Cardiac muscle cell (in vitro differentiated cells and primary cell): ENCODE results near the gene APEH. TPM values are rescaled to one million over a fixed set of nuclear protein-coding genes. Genes with fewer than 3 reads are reported as not detected.
"Not testable (repeated sequence)": the region's sequence is repeated elsewhere in the genome, so short reads cannot be mapped to it uniquely, and the experiment has no call there.

Experiments used
- DNase-seq, 2 donors: peaks; one replicate each; pipeline versions ENCODE4 v3.0.0 to v3.0.0-alpha.2; 2010 to 2017; ENCODE audit warnings: low read depth in 1 of 2, low spot score in 1 of 2
- H3K27ac ChIP-seq: fragments of 200-600 bp; sonication (generic); 2 replicates; pipeline ENCODE4 v1.5.1; 2016
- H3K27me3 ChIP-seq: fragments of 200-600 bp; sonication (generic); 2 replicates; pipeline ENCODE4 v1.6.0; 2016; ENCODE audit warnings: control low read depth
- H3K36me3 ChIP-seq: fragments of 200-600 bp; sonication (generic); 2 replicates; pipeline ENCODE4 v1.5.1; 2016; ENCODE audit warnings: control low read depth
- H3K4me1 ChIP-seq: fragments of 200-600 bp; sonication (generic); 2 replicates; pipeline ENCODE4 v1.8.1; 2017; ENCODE audit warnings: low read depth, mild to moderate bottlenecking, mixed run types
- H3K4me3 ChIP-seq: fragments of 200-600 bp; sonication (generic); 2 replicates; pipeline ENCODE4 v1.5.1; 2016; ENCODE audit warnings: mild to moderate bottlenecking
- H3K9me3 ChIP-seq: fragments of 200-600 bp; sonication (generic); 2 replicates; pipeline ENCODE4 v1.5.1; 2017; ENCODE audit warnings: low read depth, mild to moderate bottlenecking, control low read depth
- polyA plus RNA-seq: library from polyadenylated mRNA; unstranded; fragments of >200 nt; fragmentation: Nextera tagmentation; extraction: Ambion mirVana; gene quantifications from 2 replicates; pipeline ENCODE4 v1.2.1, GENCODE V29; 2016
- total RNA-seq: library from RNA; depleted of rRNA; stranded (reverse); fragments of >200 nt; gene quantifications from 2 replicates; pipeline ENCODE4 v1.2.3, GENCODE V29; 2016
- TF ChIP-seq, protein P1 (sequence below): IDR thresholded peaks from 2 replicates; pipeline ENCODE4 v1.5.1; 2012; ENCODE audit warnings: low read depth, mild to moderate bottlenecking, low read length

Gene APEH
- total and polyA plus RNA-seq, 2 experiments from 2014 or later: 165 to 216 TPM

DNA sequence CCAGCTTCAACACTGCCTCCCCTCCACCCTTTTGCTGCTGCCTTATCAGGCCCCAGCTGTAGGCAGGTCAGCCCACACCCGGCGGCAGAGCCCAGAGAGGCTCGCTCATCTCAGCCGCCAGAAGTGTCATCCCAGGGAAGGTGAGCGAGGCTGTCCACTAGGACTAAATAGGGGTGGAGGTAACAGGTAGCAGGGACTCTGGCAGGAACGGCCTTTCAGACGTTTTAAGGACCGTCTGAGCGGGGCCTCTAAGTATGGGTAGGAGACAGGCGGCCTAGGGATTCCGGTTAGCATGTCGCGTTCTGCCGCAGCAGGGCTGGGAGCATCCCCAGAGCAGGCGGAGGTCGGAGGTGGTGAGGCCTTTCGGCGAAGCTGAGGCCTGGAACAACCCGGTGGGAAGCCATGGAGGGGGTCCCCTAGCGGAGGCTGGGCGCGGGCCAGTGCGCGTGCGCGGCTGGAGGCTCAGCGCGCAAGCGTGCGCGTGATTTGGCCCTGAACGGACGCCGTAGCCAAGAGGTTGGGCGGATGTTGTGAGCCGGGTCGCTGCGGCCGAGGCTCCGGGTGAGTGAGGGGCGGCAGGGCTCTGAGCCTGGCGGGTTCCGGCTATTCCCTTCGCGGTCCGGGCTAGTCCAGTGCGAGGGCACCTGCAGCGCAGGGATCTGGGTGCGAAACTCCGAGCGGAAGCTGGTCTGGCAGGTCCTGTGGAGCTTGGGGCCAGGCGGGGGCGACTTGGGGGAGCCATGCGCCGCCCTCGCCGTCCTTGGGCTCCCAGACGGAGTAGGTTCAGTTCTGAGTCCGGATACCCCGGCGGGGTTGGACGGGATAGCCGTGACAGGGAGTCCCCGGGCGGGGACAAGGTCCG, 15.1 kb downstream of the APEH start, which contains the start of the genes MST1 and RNF123:
Gene MST1 (minus strand): TSS at position 429 of the 862 bp plus-strand sequence. CDS start 783 bp downstream, outside the sequence.
Gene RNF123 (plus strand): TSS at position 512 of the 862 bp plus-strand sequence. CDS start 1,609 bp downstream, outside the sequence.
- H3K27ac ChIP-seq: peak within 1 kb of the TSS; percentile 83
- TF ChIP-seq, protein P1, sequence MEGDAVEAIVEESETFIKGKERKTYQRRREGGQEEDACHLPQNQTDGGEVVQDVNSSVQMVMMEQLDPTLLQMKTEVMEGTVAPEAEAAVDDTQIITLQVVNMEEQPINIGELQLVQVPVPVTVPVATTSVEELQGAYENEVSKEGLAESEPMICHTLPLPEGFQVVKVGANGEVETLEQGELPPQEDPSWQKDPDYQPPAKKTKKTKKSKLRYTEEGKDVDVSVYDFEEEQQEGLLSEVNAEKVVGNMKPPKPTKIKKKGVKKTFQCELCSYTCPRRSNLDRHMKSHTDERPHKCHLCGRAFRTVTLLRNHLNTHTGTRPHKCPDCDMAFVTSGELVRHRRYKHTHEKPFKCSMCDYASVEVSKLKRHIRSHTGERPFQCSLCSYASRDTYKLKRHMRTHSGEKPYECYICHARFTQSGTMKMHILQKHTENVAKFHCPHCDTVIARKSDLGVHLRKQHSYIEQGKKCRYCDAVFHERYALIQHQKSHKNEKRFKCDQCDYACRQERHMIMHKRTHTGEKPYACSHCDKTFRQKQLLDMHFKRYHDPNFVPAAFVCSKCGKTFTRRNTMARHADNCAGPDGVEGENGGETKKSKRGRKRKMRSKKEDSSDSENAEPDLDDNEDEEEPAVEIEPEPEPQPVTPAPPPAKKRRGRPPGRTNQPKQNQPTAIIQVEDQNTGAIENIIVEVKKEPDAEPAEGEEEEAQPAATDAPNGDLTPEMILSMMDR: peak; percentile 39
- DNase-seq: peak; percentile 93 to 95

DNA sequence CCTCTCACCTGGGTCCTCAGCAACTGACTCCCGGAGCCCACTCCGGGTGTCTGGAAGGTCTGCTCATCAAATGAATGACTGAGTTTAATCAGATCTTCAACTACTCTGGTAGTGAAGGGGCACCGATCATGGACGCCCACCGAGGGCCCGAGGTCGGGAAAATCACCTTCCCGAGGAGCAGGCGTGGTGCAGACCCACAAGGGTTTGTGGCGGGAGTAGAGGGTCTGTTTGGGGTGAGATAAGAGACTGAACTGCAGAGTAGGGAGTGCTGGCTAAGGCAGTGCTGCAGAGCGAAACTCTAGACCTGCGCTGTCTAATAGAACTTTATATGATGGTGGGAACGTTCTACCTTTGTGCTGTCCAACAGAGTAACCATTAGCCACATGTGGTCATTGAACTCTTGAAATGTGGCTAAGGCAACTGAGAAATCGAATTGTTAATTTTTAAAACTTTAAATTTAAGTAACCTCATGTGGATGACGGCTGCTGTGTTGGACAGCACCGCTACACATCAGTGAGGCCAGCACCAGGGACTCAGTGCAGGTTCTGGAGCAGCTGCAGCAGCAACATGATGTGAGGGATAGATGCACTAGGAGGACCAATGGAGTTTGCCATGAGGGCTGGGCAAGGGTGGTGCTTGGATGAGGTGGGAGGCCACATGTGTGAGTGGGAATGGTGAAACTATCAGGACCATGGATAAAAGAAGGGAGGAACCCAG, 15.9 kb downstream of the APEH start:
- not testable (repeated sequence) for DNase-seq, H3K4me1 ChIP-seq, H3K27me3 ChIP-seq, H3K36me3 ChIP-seq, H3K9me3 ChIP-seq
- peak overlapping the region; percentile 45 for H3K4me3 ChIP-seq
- peak overlapping the region; percentile 83 for H3K27ac ChIP-seq

More for the DNA sequence above, 15.1 kb downstream of the APEH start, which contains the start of the genes MST1 and RNF123:
- Histone ChIP-seq H3K27me3 (no peaks in the 10 kb centered on the region), H3K9me3 (no peaks in the 10 kb centered on the region), H3K4me1 (peaks cover 5% of the 10 kb centered on the region), H3K4me3 (peak within 1 kb of the TSS; percentile 45), H3K36me3 (no peaks in the 10 kb centered on the region)

DNA sequence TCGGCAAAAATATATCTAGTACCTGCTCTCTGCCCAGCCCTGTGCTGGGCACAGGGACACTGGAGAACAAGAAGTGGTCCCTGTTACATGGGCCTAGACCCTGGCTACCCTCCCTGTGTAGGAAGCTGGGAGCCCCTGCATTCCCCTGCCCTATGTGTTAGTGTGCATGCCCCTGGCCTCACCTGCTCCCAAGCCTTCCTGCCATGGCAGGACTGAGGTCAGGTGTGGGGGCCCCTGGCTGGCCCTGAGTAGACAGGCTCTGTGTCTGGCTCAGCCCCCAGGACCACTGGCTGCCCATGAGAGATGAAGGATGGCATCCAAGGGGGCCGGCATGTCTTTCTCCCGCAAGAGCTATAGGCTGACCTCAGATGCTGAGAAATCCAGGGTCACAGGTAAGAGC, 16.7 kb downstream of the APEH start:
- H3K9me3 ChIP-seq, H3K27me3 ChIP-seq, H3K4me3 ChIP-seq, DNase-seq, H3K36me3 ChIP-seq, H3K27ac ChIP-seq, H3K4me1 ChIP-seq: not testable (repeated sequence)

DNA sequence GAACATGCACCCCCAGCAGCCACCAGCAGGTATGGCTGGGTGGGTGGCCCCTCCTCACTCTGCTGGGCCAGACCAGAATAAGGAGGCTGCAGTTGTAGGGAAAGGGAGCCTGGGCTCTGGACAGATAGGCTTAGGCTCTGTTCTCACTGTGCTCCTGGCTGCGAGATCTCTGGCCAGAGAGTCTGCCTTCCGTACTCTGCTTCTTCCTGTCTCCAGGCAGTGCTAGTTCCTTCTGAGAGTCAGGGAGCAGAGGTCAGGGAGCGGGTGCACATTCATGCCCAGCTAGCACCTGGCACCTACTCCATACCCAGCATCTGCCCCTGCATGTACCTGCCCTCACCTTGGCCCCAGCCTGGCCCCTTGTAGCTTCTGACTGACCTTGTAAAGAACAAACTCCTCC, 17.3 kb downstream of the APEH start:
- not testable (repeated sequence) for DNase-seq, H3K9me3 ChIP-seq, H3K4me3 ChIP-seq, H3K27me3 ChIP-seq, H3K36me3 ChIP-seq, H3K4me1 ChIP-seq, H3K27ac ChIP-seq

DNA sequence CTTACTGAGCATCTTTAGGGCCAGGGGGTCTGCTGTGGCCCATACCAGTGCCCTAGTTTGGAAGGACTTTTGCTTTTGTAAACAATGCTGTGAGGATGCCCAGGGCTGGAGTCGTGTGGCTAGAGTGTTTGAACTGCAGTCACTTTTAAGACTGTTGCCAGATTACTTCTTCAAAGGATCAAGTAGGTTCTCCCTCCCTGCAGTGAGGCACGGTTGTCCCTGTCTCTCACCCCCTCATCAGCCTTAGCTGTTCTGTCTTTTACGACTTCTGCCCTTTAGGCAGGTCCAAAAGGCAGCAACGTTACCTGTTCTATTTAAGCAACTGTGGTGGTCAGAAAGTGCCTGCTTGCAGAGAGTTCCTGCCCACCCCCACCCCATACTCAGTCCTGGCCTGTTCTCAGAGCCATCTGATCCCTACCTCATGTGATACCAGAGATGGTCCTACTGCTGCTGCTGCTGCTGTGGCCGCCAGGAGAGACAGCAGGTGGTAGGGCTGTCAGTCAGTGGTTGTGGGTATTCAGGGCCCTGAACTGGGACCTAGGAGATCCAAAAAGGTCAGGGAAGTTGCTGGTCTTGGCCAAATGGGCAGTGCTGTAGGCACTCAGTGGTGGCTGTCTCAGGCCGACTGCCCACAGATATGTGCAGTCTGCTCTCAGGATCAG, 20.4 kb downstream of the APEH start:
- not testable (repeated sequence) for H3K36me3 ChIP-seq, H3K9me3 ChIP-seq, H3K4me3 ChIP-seq, DNase-seq, H3K27me3 ChIP-seq, H3K4me1 ChIP-seq, H3K27ac ChIP-seq

DNA sequence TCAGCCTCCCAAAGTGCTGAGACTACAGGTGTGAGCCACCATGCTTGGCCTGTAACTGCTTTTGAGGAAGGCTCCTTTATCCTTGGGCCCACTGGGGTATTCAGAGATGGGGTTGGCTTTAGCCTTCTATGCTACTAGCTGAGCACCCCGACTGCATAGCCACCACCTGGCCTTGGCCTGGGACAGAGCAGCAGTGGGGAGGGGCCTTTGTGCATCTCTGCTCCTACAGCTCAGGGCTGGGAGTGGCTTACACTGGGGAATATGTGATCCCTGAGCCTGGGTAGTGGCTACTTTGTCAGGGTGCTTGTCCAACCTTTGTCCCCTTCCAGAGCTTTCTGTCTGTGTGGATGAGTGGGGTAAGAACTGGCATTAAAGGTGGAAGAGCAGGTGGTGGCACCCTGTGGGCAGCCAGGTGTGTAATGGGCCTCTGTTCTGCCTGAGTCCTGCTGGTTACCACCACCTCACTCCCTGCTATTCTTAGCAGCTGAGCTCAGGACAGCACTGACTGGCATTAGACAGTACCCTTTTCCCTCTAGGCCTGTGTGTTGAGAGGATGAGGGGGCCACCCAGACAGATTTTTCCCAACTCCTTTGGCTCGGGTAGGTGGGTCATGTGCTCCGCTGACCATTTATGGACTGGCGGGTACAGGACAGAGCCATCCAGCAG, 21.3 kb downstream of the APEH start:
- not testable (repeated sequence) for H3K36me3 ChIP-seq, H3K27ac ChIP-seq, H3K4me3 ChIP-seq

DNA sequence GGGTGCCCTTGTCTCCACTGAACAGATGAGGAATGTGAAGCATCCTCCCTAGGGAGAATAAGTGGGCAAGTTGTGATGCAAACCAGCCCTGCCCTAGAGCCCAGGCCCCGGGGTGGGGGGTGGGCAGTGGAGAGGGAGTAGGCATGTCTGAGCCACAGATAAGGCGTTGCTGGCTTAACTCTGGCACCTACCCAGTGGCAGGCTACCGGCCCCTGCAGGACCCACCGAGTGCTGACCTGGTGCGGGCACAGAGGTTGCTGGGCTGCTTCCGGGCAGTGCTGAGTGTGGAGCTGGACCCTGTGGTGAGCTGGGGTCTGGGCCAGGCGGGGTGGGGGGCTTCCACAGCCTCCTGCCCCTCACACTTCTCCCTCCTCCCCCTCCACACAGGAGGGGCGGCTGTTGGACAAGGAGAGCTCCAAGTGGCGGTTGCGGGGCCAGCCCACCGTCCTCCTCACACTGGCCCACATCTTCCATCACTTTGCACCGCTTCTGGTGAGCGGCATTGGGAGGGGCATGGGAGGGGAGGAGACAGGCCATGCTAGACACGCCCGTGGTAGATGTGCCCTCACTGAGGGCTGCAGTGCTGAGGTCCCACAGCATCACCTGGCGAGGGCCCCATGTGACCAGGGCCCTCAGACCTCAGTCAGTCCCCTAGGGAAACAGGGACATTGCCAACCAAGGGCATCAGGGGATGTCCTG, 25.3 kb downstream of the APEH start:
- H3K27me3 ChIP-seq: no peaks in the 10 kb centered on the region
- no peak for DNase-seq
- no peak overlapping the region for H3K4me3 ChIP-seq
- no peak overlapping the region for H3K27ac ChIP-seq
- no peaks in the 10 kb centered on the region for H3K36me3 ChIP-seq
- no peaks in the 10 kb centered on the region for H3K9me3 ChIP-seq
- TF ChIP-seq, protein P1: no peak
- H3K4me1 ChIP-seq: no peaks in the 10 kb centered on the region

More for the DNA sequence above, 21.3 kb downstream of the APEH start:
- DNase-seq, H3K27me3 ChIP-seq, H3K9me3 ChIP-seq, H3K4me1 ChIP-seq: not testable (repeated sequence)
